Measurements from ENCODE around the gene CFAP97. TPM values are rescaled to one million over a fixed set of nuclear protein-coding genes. Genes with fewer than 3 reads are reported as not detected.

Gene CFAP97
- total and polyA plus RNA-seq, 9 donors: 14.1 to 57.6 (median 38.2) TPM

GRCh38 chr4:185227131-185227551, 23.3 kb upstream of the CFAP97 start:
- Histone ChIP-seq H3K4me3 (no peak overlapping the region), H3K36me3 (no peaks in the 10 kb centered on the region), H3K27ac (no peak overlapping the region), H3K27me3 (no peaks in the 10 kb centered on the region), H3K9me3 (no peaks in the 10 kb centered on the region), H3K4me1 (ENCODE audit: insufficient read depth) (peaks cover 6% of the 10 kb centered on the region)
- intact Hi-C loops (cut with DNase I): no loop called here
- no peak for TF ChIP-seq POLR2A (IDR thresholded peaks at IDR 0.05)
- TF ChIP-seq, protein P1, sequence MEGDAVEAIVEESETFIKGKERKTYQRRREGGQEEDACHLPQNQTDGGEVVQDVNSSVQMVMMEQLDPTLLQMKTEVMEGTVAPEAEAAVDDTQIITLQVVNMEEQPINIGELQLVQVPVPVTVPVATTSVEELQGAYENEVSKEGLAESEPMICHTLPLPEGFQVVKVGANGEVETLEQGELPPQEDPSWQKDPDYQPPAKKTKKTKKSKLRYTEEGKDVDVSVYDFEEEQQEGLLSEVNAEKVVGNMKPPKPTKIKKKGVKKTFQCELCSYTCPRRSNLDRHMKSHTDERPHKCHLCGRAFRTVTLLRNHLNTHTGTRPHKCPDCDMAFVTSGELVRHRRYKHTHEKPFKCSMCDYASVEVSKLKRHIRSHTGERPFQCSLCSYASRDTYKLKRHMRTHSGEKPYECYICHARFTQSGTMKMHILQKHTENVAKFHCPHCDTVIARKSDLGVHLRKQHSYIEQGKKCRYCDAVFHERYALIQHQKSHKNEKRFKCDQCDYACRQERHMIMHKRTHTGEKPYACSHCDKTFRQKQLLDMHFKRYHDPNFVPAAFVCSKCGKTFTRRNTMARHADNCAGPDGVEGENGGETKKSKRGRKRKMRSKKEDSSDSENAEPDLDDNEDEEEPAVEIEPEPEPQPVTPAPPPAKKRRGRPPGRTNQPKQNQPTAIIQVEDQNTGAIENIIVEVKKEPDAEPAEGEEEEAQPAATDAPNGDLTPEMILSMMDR (IDR thresholded peaks at IDR 0.05): no peak
- DNase-seq: no peak
- 45 to 46% (median 46%) methylated on average over 4 of the region's 4 CpGs for WGBS, 3 donors

GRCh38 chr4:185225940-185226339, 22.1 kb upstream of the CFAP97 start:
- intact Hi-C loops (cut with DNase I): no loop called here
- no peak overlapping the region for H3K4me3 ChIP-seq
- TF ChIP-seq POLR2A (IDR thresholded peaks at IDR 0.05) (no peak), EP300 (IDR thresholded peaks at IDR 0.05) (no peak)
- TF ChIP-seq, protein P1 (IDR thresholded peaks at IDR 0.05): no peak
- WGBS, 3 donors: 94 to 96% (median 95%) methylated on average over 6 of the region's 6 CpGs
- no peaks in the 10 kb centered on the region for H3K27me3 ChIP-seq
- H3K27ac ChIP-seq: no peak overlapping the region
- no peaks in the 10 kb centered on the region for H3K9me3 ChIP-seq
- no peaks in the 10 kb centered on the region for H3K36me3 ChIP-seq
- peaks cover 11% of the 10 kb centered on the region for H3K4me1 ChIP-seq (ENCODE audit: insufficient read depth)
- DNase-seq: no peak

GRCh38 chr4:185224597-185224996, 20.8 kb upstream of the CFAP97 start:
- Histone ChIP-seq H3K4me3 (no peak overlapping the region), H3K9me3 (no peaks in the 10 kb centered on the region), H3K36me3 (no peaks in the 10 kb centered on the region), H3K27ac (no peak overlapping the region), H3K27me3 (no peaks in the 10 kb centered on the region), H3K4me1 (ENCODE audit: insufficient read depth) (peaks cover 15% of the 10 kb centered on the region)
- intact Hi-C loops (cut with DNase I): no loop called here
- TF ChIP-seq POLR2A (IDR thresholded peaks at IDR 0.05): no peak
- TF ChIP-seq, protein P1 (IDR thresholded peaks at IDR 0.05): no peak
- TF ChIP-seq EP300 (IDR thresholded peaks at IDR 0.05): no peak
- DNase-seq: no peak

DNA sequence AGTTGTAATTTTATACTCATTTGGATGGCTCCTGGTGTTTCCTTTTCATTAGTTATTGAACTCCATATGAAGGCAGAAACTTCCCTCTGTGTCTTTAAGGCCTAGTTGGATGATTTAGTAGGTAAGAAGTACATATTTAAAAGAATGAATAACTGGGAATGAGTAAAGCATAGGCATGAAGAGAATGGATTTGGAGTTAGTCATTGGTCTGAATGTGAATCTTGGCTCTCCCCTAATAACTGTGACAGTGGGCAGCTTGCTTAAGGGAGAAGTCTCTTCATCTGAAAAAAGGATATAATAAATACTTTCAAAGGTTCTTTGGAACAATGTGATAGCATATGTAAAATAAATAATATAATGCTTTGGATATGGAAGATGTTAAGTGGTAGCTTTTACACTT, 18.8 kb upstream of the CFAP97 start:
- Histone ChIP-seq H3K4me3 (no peak overlapping the region), H3K27me3 (no peaks in the 10 kb centered on the region), H3K36me3 (no peaks in the 10 kb centered on the region), H3K9me3 (no peaks in the 10 kb centered on the region), H3K27ac (no peak overlapping the region), H3K4me1 (ENCODE audit: insufficient read depth) (peaks cover 12% of the 10 kb centered on the region)
- intact Hi-C loops (cut with DNase I): no loop called here
- no peak for DNase-seq
- TF ChIP-seq, protein P1 (IDR thresholded peaks at IDR 0.05): no peak
- no peak for TF ChIP-seq POLR2A (IDR thresholded peaks at IDR 0.05)
- no peak for TF ChIP-seq EP300 (IDR thresholded peaks at IDR 0.05)

- 80 to 96% (median 81%) methylated on average over 10 of the region's 10 CpGs for WGBS, 3 donors
- no peak for TF ChIP-seq POLR2A (IDR thresholded peaks at IDR 0.05)
- TF ChIP-seq, protein P1 (IDR thresholded peaks at IDR 0.05): no peak
- TF ChIP-seq EP300 (IDR thresholded peaks at IDR 0.05): no peak
- no peak for DNase-seq
- no peaks in the 10 kb centered on the region for H3K27me3 ChIP-seq
- no peaks in the 10 kb centered on the region for H3K36me3 ChIP-seq
- intact Hi-C loops (cut with DNase I): no loop called here
- H3K4me1 ChIP-seq (ENCODE audit: insufficient read depth): peaks cover 12% of the 10 kb centered on the region
- H3K9me3 ChIP-seq: no peaks in the 10 kb centered on the region
- no peak overlapping the region for H3K27ac ChIP-seq
- H3K4me3 ChIP-seq: no peak overlapping the region
Measured at GRCh38 chr4:185221912-185222311, 18.1 kb upstream of the CFAP97 start.

All from ovary (tissue), 9 donors.